SK-N-MC (cell line): Measurements from ENCODE around the gene MIPEP.

ENCODE experiments used
- DNase-seq: peaks from one replicate; pipeline ENCODE4 v3.0.0-alpha.2; 2011; ENCODE audit warnings: low read depth, low spot score
- H3K27ac ChIP-seq: fragments of 200-600 bp; sonication (generic); 2 replicates; pipeline ENCODE4 v1.5.1; 2016; ENCODE audit warnings: mixed run types
- H3K36me3 ChIP-seq: fragments of 200-600 bp; sonication (generic); 2 replicates; pipeline ENCODE4 v1.6.1; 2017; ENCODE audit warnings: antibody characterized with exemption, low read length, mixed read lengths; ENCODE audit not compliant: insufficient read depth
- H3K4me3 ChIP-seq: fragments of 200-600 bp; sonication (generic); 2 replicates; pipeline ENCODE4 v1.5.1; 2016
- H3K9ac ChIP-seq: fragments of 200-600 bp; sonication (generic); 2 replicates; pipeline ENCODE4 v1.8.0; 2017; ENCODE audit warnings: mixed run types, mixed read lengths; ENCODE audit not compliant: insufficient read length
- H3K9me3 ChIP-seq: fragments of 200-600 bp; sonication (generic); 2 replicates; pipeline ENCODE4 v1.6.1; 2017; ENCODE audit warnings: low read depth, mild to moderate bottlenecking, antibody characterized with exemption, low read length, moderate library complexity, mixed read lengths
- EZH2 ChIP-seq: fragments of 200-600 bp; sonication (generic); IDR thresholded peaks from one replicate; pipeline ENCODE4 v1.6.1; 2017; ENCODE audit warnings: antibody characterized with exemption
- FOXP2 ChIP-seq: optimal IDR thresholded peaks from 2 replicates; pipeline ENCODE3; 2011; ENCODE audit warnings: mild to moderate bottlenecking, moderate library complexity; ENCODE audit not compliant: insufficient read depth; ENCODE audit errors: extremely low read length, control extremely low read depth
- POLR2AphosphoS5 ChIP-seq: IDR thresholded peaks from 2 replicates; pipeline ENCODE4 v1.6.1; 2012; ENCODE audit warnings: mild to moderate bottlenecking, low read depth, low read length, borderline replicate concordance

Gene MIPEP

DNA sequence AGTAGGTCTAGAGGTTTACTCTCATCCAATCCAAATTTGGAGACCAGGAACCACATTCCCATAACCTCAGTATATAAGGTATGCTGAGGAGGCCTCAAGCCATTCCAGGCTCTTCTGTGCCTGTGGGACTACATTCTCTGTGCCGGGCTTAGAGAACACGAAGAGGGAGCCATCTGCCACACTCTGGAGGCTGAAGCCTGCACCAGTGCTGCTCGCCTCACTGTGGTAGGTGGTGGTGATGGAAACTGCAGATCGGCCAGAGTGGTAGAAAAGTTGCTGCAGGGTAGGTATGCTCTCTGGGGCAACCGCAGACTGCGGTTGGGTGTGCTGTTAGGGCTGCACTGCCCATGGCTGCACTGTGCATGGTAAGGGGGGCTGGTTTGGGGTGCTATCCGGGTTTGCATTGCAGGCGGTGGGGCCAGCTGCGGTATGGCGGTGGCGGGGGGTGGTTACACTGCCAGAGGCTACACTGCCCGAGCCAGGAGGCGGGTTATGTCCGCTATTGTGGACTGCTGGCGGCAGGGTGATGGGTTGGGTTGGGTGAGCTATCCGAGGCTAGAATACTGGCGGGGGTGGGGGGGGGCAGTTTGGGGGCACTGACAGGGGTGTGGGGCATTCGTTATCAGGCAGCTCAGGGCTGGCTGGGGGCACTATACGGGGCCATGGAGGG is 174.0 kb downstream of the MIPEP start:
- TF ChIP-seq EZH2 (no peak), FOXP2 (no peak), POLR2AphosphoS5 (no peak)
- H3K27ac ChIP-seq, result no peak overlapping the region
- no peak for DNase-seq
- no peaks in the 10 kb centered on the region for H3K36me3 ChIP-seq
- H3K9me3 ChIP-seq, result no peaks in the 10 kb centered on the region
- H3K4me3 ChIP-seq, result no peak overlapping the region
- H3K9ac ChIP-seq, result no peak overlapping the region

DNA sequence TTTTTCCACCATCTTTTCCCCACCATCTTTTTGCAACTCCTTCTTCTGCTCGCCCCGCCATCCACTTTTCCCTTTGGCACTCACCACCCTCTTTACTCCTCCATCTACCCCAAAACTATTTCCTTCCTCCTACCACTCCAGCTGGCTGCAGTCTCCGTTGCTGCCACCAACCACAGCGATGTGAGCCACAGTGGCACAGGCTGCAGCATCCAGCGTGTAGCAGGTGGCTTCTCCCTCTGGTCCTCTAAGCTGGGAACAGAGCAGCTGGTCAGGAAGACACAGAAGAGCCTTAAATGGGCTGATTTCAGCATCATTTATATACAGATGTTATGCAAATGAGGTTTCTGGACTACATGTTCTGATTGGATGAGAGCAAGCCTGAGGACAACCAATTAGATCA is 174.5 kb downstream of the MIPEP start:
- H3K9ac ChIP-seq, result no peak overlapping the region
- no peak overlapping the region for H3K4me3 ChIP-seq
- DNase-seq, result no peak
- H3K27ac ChIP-seq, result no peak overlapping the region
- no peaks in the 10 kb centered on the region for H3K9me3 ChIP-seq
- H3K36me3 ChIP-seq, result no peaks in the 10 kb centered on the region
- TF ChIP-seq FOXP2 (no peak), EZH2 (no peak)

- DNase-seq, result no peak
- H3K9me3 ChIP-seq, result no peaks in the 10 kb centered on the region
- H3K9ac ChIP-seq, result no peak overlapping the region
- no peaks in the 10 kb centered on the region for H3K36me3 ChIP-seq
- TF ChIP-seq POLR2AphosphoS5 (no peak), EZH2 (no peak), FOXP2 (no peak)
- no peak overlapping the region for H3K4me3 ChIP-seq
- no peak overlapping the region for H3K27ac ChIP-seq
Measured at GRCh38 chr13:23711355-23711754, 177.8 kb downstream of the MIPEP start.

GRCh38 chr13:23710366-23710765 is 178.8 kb downstream of the MIPEP start:
- TF ChIP-seq EZH2, result no peak
- no peak for TF ChIP-seq FOXP2
- no peak for TF ChIP-seq POLR2AphosphoS5
- DNase-seq, result no peak
- H3K9me3 ChIP-seq, result no peaks in the 10 kb centered on the region
- no peak overlapping the region for H3K4me3 ChIP-seq
- H3K36me3 ChIP-seq, result no peaks in the 10 kb centered on the region
- no peak overlapping the region for H3K27ac ChIP-seq
- H3K9ac ChIP-seq, result no peak overlapping the region

DNA sequence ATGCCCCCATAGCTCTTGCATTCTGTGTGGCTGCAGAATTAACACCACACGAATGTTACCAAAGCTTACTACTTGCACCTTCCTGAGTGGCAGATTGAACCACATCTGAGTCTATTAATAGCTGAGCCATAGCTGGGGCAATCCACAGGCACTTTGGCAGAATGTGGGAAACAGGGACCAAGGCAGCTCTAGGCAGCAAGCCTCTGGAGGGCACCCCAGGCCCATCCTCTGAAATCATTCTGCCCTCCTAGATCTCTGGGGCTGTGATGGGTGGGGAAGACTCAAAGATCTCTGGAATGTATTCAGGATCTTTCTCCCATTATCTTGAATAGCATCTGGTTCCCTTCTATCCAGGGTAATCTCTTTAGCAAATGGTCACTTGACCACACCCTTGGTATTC is 179.7 kb downstream of the MIPEP start:
- Histone ChIP-seq H3K27ac (no peak overlapping the region), H3K9me3 (no peaks in the 10 kb centered on the region), H3K4me3 (no peak overlapping the region), H3K9ac (no peak overlapping the region), H3K36me3 (no peaks in the 10 kb centered on the region)
- TF ChIP-seq FOXP2, result no peak
- no peak for TF ChIP-seq EZH2
- TF ChIP-seq POLR2AphosphoS5, result no peak
- no peak for DNase-seq

DNA sequence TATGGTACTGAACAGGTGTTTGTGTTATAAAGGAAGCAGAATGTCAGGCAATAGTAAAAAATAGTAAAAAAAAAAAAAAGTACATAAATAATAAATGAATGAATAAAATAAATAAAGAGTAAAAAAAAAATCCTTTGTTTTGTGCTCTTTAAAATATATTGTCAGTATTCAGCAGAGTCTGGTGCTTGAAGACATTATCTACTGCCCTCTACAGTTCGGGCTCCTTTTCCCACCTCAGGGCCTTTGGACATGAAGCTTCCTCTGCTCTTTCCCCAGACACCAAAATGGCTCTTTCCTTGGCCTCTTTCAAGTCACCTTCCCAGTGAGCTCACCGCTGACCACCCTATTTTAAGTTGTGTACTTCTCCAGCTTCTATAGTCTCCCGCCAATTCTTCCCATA is 181.5 kb downstream of the MIPEP start:
- H3K27ac ChIP-seq, result no peak overlapping the region
- DNase-seq, result no peak

DNA sequence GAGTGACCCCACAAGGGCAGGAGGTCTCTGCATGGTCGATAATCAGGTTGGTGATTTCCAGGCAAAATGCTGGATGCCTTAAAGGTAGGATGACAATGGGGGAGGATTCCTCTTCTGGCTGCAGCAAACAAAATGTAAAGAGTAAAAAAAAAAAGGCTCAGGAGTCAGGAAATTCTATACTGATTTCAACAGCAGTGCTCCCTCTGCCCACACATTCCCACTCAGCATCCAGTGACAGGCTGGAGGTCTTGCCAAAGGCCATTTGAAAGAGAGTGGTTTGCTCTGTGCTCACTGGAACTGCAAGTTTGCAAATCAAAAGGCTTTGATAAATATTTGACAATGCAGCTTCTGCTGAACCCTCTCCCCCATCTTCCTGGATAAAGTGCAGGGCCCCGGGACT is 183.6 kb downstream of the MIPEP start:
- TF ChIP-seq FOXP2 (no peak), POLR2AphosphoS5 (no peak), EZH2 (no peak)
- Histone ChIP-seq H3K4me3 (no peak overlapping the region), H3K27ac (no peak overlapping the region), H3K9me3 (no peaks in the 10 kb centered on the region), H3K36me3 (no peaks in the 10 kb centered on the region), H3K9ac (no peak overlapping the region)
- DNase-seq, result no peak

More for the DNA sequence above, 181.5 kb downstream of the MIPEP start:
- no peak overlapping the region for H3K9ac ChIP-seq
- H3K4me3 ChIP-seq, result no peak overlapping the region
- H3K9me3 ChIP-seq, result no peaks in the 10 kb centered on the region
- H3K36me3 ChIP-seq, result no peaks in the 10 kb centered on the region
- TF ChIP-seq EZH2 (no peak), FOXP2 (no peak), POLR2AphosphoS5 (no peak)

GRCh38 chr13:23703246-23703860 is 185.8 kb downstream of the MIPEP start:
- Histone ChIP-seq H3K27ac (no peak overlapping the region), H3K9ac (no peak overlapping the region), H3K36me3 (no peaks in the 10 kb centered on the region), H3K9me3 (no peaks in the 10 kb centered on the region), H3K4me3 (no peak overlapping the region)
- DNase-seq, result no peak
- TF ChIP-seq FOXP2 (no peak), EZH2 (no peak), POLR2AphosphoS5 (no peak)

GRCh38 chr13:23701636-23702035 is 187.6 kb downstream of the MIPEP start:
- TF ChIP-seq POLR2AphosphoS5, result no peak
- no peak for TF ChIP-seq EZH2
- TF ChIP-seq FOXP2, result no peak
- no peaks in the 10 kb centered on the region for H3K36me3 ChIP-seq
- H3K4me3 ChIP-seq, result no peak overlapping the region
- no peak overlapping the region for H3K27ac ChIP-seq
- DNase-seq, result no peak
- no peak overlapping the region for H3K9ac ChIP-seq
- H3K9me3 ChIP-seq, result no peaks in the 10 kb centered on the region
